ENCODE data around the gene HOMEZ. TPM values are rescaled to one million over a fixed set of nuclear protein-coding genes. Genes with fewer than 3 reads are reported as not detected.

HOMEZ gene
- 9.1 and 9.7 TPM in 2 replicates for total RNA-seq (2021; fragmentation: NEBNext Ultra II Directional; extraction: Animal tissue kit (Norgen Biotek cat#: 25700))
- 12.3 and 15.9 TPM in 2 replicates for polyA plus RNA-seq (2011; rRNA removed)
- 11.8 TPM for polyA plus RNA-seq (2011; cell fraction: cytosol; rRNA removed)
- 13.2 TPM for polyA plus RNA-seq (2011; cell fraction: nucleus; rRNA removed)
- polyA plus RNA-seq (2012, experiment 1 of 2), result 6.4 to 10.5 TPM (median 9.5 TPM) in 4 replicates
- polyA plus RNA-seq (2012, experiment 2 of 2), result 5.1 TPM
- polyA plus RNA-seq (2013, experiment 1 of 2), result 10.2 TPM
- polyA plus RNA-seq (2013, experiment 2 of 2), result 8.2 TPM
- 22.8 and 28.2 TPM in 2 replicates for polyA minus RNA-seq (2011; rRNA and poly(A)+ RNA removed)
- polyA minus RNA-seq (2011; cell fraction: cytosol; rRNA and poly(A)+ RNA removed), result 7.9 TPM
- polyA minus RNA-seq (2011; cell fraction: nucleus; rRNA and poly(A)+ RNA removed), result 7.8 TPM
- long read RNA-seq, experiment 1, partial matches to known transcripts, result 6 of 8 reads
- long read RNA-seq, experiment 1, other reads (novel, unspliced or antisense), result 2 of 8 reads
- long read RNA-seq, experiment 2, result 0 reads

GRCh38 chr14:23286020-23286901 lies at the start of gene HOMEZ:
HOMEZ (minus strand) TSS chr14:23286132; CDS start chr14:23285952, 180 bp downstream.
- Histone ChIP-seq H2BK12ac (ENCODE audit: low read depth, low read length) (no peak within 1 kb of the TSS), H2BK5ac (ENCODE audit: low read depth, low read length) (peak within 1 kb of the TSS; percentile 55; the same call in 1 of the 2 replicates), H3K27me3 (replicated peaks in 1 of 4; ENCODE audit: control insufficient read depth in 3 of 4, extremely low read depth in 1 of 4, insufficient read depth in 3 of 4, low read length in 3 of 4) (peaks cover 9 to 32% (median 28%) of the 10 kb centered on the region in 4 experiments), H4K20me1 (replicated peaks in 1 of 2; ENCODE audit: control insufficient read depth in 1 of 2, insufficient read depth in 2 of 2, low read length in 2 of 2) (peaks cover 2 to 6% of the 10 kb centered on the region in 2 experiments), H3K79me2 (ENCODE audit: control insufficient read depth in 1 of 2, insufficient read depth in 2 of 2, low read length in 2 of 2) (peaks cover 0 to 5% of the 10 kb centered on the region in 2 experiments; a peak in 1 of 4 replicates), H2BK120ac (replicated peaks; ENCODE audit: low read depth, low read length) (no peak within 1 kb of the TSS), H4K91ac (replicated peaks; ENCODE audit: insufficient read length, low read length) (peak within 1 kb of the TSS; percentile 70), H3K36me3 (ENCODE audit: control insufficient read depth in 2 of 4, insufficient read depth in 4 of 4, low read length in 3 of 4) (no peaks in the 10 kb centered on the region), H3K27ac (ENCODE audit: low read depth, low read length) (no peak within 1 kb of the TSS), H3K14ac (ENCODE audit: insufficient read length) (no peak within 1 kb of the TSS), H3K4me2 (ENCODE audit: insufficient read depth in 1 of 2, low read depth in 2 of 2, low read length in 2 of 2) (peak within 1 kb of the TSS; percentile 72 to 78), H3K18ac (ENCODE audit: extremely low read depth, low read length) (peak within 1 kb of the TSS; percentile 26; the same call in 1 of the 2 replicates), H2BK15ac (ENCODE audit: low read length) (no peak within 1 kb of the TSS), H2BK20ac (ENCODE audit: low read length) (no peak within 1 kb of the TSS), H3K79me1 (ENCODE audit: low read depth, low read length) (no peaks in the 10 kb centered on the region), H4K8ac (ENCODE audit: extremely low read depth, insufficient read depth, low read length) (peak within 1 kb of the TSS; percentile 94), H4K5ac (ENCODE audit: insufficient read length, low read depth, low read length) (peak within 1 kb of the TSS; percentile 45), H3K4me1 (replicated peaks in 1 of 4; ENCODE audit: control insufficient read depth in 3 of 4, insufficient read depth in 4 of 4, low read length in 3 of 4) (no peaks in the 10 kb centered on the region), H3K23me2 (ENCODE audit: low read depth, low read length) (peaks cover 7% of the 10 kb centered on the region; the same call in 1 of the 2 replicates), H3K56ac (replicated peaks; ENCODE audit: insufficient read length, low read depth, low read length) (no peak within 1 kb of the TSS), H3K9me3 (ENCODE audit: insufficient read depth in 2 of 2, low read depth in 1 of 2, low read length in 1 of 2) (no peaks in the 10 kb centered on the region), H3K9ac (replicated peaks in 1 of 4; ENCODE audit: extremely low read depth in 1 of 4, low read depth in 3 of 4, low read length in 3 of 4) (peak within 1 kb of the TSS; percentile 62 to 73 (median 65)), H3K23ac (ENCODE audit: insufficient read length) (no peak within 1 kb of the TSS), H3K4me3 (ENCODE audit: extremely low read depth in 1 of 4, insufficient read depth in 2 of 4, low read depth in 3 of 4, low read length in 4 of 4) (peak within 1 kb of the TSS; percentile 69 to 98 (median 78)), H2AFZ (ENCODE audit: low read length) (0 out of 2 replicates have a peak within 1 kb of the TSS, but pooled peaks have one; percentile 24), H2AK5ac (ENCODE audit: low read depth, low read length) (no peak within 1 kb of the TSS), H3K4ac (replicated peaks; ENCODE audit: insufficient read length, low read depth, low read length) (no peak within 1 kb of the TSS)
- peak; percentile 89 to 96 for DNase-seq (ENCODE audit: low read depth in 1 of 2, low spot score in 2 of 2)
- FAIRE-seq, result peak; percentile 39
- ChIA-PET POLR2A (ENCODE audit: partially characterized antibody) (interaction anchor here (0.5 to 2.3 kb wide), 10 partner anchors 9 to 167 kb away, joined by 3 to 11 read pairs (median 5); partner anchors contain the start of genes BCL2L2, EFS, PABPN1 and PPP1R3E), CTCF (ENCODE audit: partially characterized antibody) (interaction anchor here (0.5 to 4.0 kb wide), 6 partner anchors 8 to 217 kb away, joined by 3 to 21 read pairs (median 5); no protein-coding TSS in a partner anchor)
- WGBS, 2 experiments (ENCODE audit: extremely low coverage in 1 of 2, insufficient coverage in 1 of 2, insufficient read length in 1 of 2, insufficient replicate concordance in 2 of 2, low coverage in 1 of 2, low lambda C conversion rate in 2 of 2, missing lambda C conversion rate in 1 of 2), result 3% methylated on average over 34 of the region's 53 CpGs; no CpG with 5 or more reads in 1 of the 2 experiments
- TF ChIP-seq SIX5 (IDR thresholded peaks at IDR 0.05; ENCODE audit: low read depth, low read length) (no peak), TCF12 (IDR thresholded peaks at IDR 0.05; ENCODE audit: low read depth, low read length) (no peak), USF2 (IDR thresholded peaks at IDR 0.05; ENCODE audit: low read length) (no peak), KDM1A (IDR thresholded peaks at IDR 0.05; ENCODE audit: borderline replicate concordance, low read length) (no peak), TBP (IDR thresholded peaks at IDR 0.05; ENCODE audit: low read depth, low read length) (peak; percentile 4; the same call in 1 of the 2 replicates), SP1 (IDR thresholded peaks at IDR 0.05; ENCODE audit: low read depth, low read length) (peak; percentile 94), NRF1 (IDR thresholded peaks at IDR 0.05; ENCODE audit: low read depth, low read length) (no peak), TAF7 (optimal IDR thresholded peaks at IDR 0.05; ENCODE audit: borderline replicate concordance, low read depth, low read length) (peak; percentile 64)

Data from H1 (cell line).